AG04450 (cell line): ENCODE data around the gene LSM5. TPM values are rescaled to one million over a fixed set of nuclear protein-coding genes. Genes with fewer than 3 reads are reported as not detected.
"Not testable (repeated sequence)": the region's sequence is repeated elsewhere in the genome, so short reads cannot be mapped to it uniquely, and the experiment has no call there.

Experiments
- CTCF ChIA-PET: fragments of 300-600, 350-600 bp; formaldehyde crosslinking; extraction: SDS; loops from one replicate; lab custom pipeline; 2022; ENCODE audit warnings: antibody characterized with exemption, inconsistent platforms; lab: Charles Lee
- POLR2A ChIA-PET: fragments of 350-600 bp; formaldehyde crosslinking; extraction: SDS; loops from one replicate; lab custom pipeline; 2021; ENCODE audit warnings: antibody characterized with exemption, inconsistent platforms; lab: Yijun Ruan, JAX
- DNase-seq: peaks from one replicate; pipeline ENCODE4 v3.0.0-alpha.2; 2011; ENCODE audit warnings: low read depth, low spot score
- H3K27ac ChIP-seq: one replicate; pipeline ENCODE4 v1.5.1; 2012; ENCODE audit warnings: low read depth, low read length, control low read depth
- H3K27me3 ChIP-seq: one replicate; pipeline ENCODE4 v1.6.0; 2012; ENCODE audit warnings: low read length; ENCODE audit not compliant: control insufficient read depth, insufficient read depth
- H3K4me3 ChIP-seq: 2 replicates; pipeline ENCODE4 v1.5.1; 2011; ENCODE audit warnings: mild to moderate bottlenecking, low read depth, low read length, control low read depth
- H3K9me3 ChIP-seq: 2 replicates; pipeline ENCODE4 v1.5.1; 2012; ENCODE audit warnings: low read length; ENCODE audit not compliant: control insufficient read depth, insufficient read depth
- polyA plus RNA-seq: library from polyadenylated mRNA; depleted of rRNA; stranded (reverse); fragments of >200 nt; gene quantifications from 2 replicates; pipeline ENCODE4 v1.2.3, GENCODE V29; 2011
- TF ChIP-seq, protein P1 (sequence below): IDR thresholded peaks from 2 replicates; pipeline ENCODE4 v1.5.1; 2011; ENCODE audit warnings: low read depth, low read length, control low read depth, inconsistent platforms

The LSM5 gene
- polyA plus RNA-seq, 1 experiment, result 36.7 TPM

DNA sequence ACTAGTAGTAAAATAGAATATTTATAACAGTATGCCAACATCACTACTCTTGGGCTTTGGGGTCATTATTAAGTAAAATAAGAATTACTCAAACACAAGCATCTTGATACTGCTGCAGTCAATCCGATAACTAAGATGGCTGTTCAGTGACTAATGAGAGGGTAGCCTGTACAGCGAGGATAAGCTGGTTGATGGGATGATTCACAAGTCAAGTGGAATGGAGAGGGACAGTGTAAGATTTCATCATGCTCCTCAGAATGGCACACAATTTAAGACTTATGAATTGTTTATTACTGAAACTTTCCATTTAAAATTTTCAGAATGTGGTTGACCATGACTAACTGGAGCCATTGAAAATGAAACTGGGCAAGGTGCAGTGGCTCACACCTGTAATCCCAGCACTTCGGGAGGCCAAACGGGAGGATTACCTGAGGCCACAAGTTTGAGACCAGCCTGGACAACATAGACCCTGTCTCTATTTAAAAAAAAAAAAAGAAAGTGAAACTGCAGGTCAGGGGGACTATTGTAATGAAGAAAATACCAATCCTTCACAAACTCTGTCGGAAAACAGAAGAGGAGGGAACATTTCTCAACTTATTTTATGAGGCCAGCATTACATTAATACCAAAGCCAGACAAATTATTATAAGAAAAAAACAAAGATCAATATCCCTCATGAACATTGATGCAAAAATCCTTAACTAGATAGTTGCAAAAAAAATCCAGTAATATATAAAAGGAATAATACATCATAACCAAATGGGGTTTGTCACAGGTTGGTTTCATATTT is 16.3 kb upstream of the LSM5 start:
- no peak overlapping the region for H3K27ac ChIP-seq
- TF ChIP-seq, protein P1, sequence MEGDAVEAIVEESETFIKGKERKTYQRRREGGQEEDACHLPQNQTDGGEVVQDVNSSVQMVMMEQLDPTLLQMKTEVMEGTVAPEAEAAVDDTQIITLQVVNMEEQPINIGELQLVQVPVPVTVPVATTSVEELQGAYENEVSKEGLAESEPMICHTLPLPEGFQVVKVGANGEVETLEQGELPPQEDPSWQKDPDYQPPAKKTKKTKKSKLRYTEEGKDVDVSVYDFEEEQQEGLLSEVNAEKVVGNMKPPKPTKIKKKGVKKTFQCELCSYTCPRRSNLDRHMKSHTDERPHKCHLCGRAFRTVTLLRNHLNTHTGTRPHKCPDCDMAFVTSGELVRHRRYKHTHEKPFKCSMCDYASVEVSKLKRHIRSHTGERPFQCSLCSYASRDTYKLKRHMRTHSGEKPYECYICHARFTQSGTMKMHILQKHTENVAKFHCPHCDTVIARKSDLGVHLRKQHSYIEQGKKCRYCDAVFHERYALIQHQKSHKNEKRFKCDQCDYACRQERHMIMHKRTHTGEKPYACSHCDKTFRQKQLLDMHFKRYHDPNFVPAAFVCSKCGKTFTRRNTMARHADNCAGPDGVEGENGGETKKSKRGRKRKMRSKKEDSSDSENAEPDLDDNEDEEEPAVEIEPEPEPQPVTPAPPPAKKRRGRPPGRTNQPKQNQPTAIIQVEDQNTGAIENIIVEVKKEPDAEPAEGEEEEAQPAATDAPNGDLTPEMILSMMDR, result no peak
- peak overlapping the region; percentile 11; the same call in 1 of the 2 replicates for H3K4me3 ChIP-seq
- H3K27me3 ChIP-seq, result no peaks in the 10 kb centered on the region
- ChIA-PET CTCF (no interaction called here), POLR2A (interaction anchor here (1.3 kb wide), 1 partner anchor 11 kb away, joined by 3 read pairs; the partner anchor contains the start of gene AVL9)
- no peaks in the 10 kb centered on the region for H3K9me3 ChIP-seq
- no peak for DNase-seq

DNA sequence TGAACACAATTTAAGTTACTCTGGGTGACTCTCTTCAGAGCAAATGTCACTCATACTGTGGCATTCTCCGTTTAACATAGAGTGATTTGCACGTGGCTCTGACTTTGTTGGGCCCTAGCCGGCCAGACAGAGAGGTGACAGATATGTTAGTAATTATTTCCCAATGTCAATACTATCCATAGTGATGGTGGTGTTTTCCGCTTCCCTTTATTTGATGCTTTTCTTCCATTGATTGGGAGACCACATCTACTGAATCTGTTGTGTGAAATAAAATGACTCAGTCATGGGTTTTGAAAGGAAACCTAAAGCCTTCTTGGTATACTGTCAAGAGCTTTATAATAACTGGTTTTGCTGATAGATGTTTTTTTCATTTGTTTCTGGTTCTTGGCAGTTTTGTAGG is 12.5 kb upstream of the LSM5 start:
- CTCF ChIA-PET, result no interaction called here
- Histone ChIP-seq H3K4me3 (no peak overlapping the region), H3K27me3 (no peaks in the 10 kb centered on the region), H3K27ac (no peak overlapping the region), H3K9me3 (no peaks in the 10 kb centered on the region)
- no peak for DNase-seq
- TF ChIP-seq, protein P1, result no peak
- POLR2A ChIA-PET, result no interaction called here

DNA sequence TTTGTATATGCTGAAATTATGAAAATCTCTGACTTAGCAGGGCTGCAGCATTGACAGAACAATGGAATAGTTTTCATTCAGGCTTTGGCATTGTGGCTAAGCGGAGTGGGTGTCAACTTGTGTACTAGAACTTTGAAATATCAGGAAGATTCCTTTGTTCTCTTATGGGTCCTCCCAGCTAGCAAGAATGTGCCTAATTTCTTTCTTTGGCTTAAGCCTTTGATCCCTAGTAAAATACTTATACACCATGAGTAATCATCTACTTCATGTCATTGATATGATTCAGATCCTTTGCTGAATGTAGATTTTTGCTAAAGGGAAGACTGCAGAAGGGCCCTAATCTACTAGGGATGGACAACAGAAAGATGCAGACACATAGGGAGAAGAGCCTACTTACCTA is 11.3 kb upstream of the LSM5 start:
- no peaks in the 10 kb centered on the region for H3K9me3 ChIP-seq
- no peak overlapping the region for H3K27ac ChIP-seq
- TF ChIP-seq, protein P1, result no peak
- no peaks in the 10 kb centered on the region for H3K27me3 ChIP-seq
- H3K4me3 ChIP-seq, result no peak overlapping the region
- DNase-seq, result no peak
- ChIA-PET POLR2A (no interaction called here), CTCF (no interaction called here)

DNA sequence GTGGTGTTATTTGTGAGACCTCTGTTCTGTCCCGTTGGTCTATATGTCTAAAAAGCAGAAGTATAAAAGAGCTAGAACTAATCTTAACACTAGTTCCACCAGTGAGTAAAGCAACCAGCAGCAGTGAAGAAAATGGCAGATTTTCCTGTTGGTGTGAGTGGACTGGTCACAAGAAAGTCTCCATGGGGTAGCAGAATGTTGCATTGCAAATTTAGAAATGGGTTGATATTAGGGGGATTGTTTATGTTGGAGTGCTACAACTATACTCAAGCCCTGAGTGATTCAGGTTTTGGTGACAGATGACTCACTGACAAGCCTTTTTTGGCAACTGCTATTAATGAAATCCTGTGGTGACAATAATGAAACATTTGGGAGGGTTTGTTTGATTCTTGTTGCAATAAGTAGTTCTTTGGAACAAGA is 10.8 kb upstream of the LSM5 start:
- ChIA-PET CTCF (interaction anchor here (1.0 kb wide), 1 partner anchor 10 kb away, joined by 3 read pairs; no protein-coding TSS in a partner anchor), POLR2A (no interaction called here)
- Histone ChIP-seq H3K9me3 (no peaks in the 10 kb centered on the region), H3K4me3 (no peak overlapping the region), H3K27ac (no peak overlapping the region), H3K27me3 (no peaks in the 10 kb centered on the region)
- TF ChIP-seq, protein P1, result no peak
- no peak for DNase-seq

DNA sequence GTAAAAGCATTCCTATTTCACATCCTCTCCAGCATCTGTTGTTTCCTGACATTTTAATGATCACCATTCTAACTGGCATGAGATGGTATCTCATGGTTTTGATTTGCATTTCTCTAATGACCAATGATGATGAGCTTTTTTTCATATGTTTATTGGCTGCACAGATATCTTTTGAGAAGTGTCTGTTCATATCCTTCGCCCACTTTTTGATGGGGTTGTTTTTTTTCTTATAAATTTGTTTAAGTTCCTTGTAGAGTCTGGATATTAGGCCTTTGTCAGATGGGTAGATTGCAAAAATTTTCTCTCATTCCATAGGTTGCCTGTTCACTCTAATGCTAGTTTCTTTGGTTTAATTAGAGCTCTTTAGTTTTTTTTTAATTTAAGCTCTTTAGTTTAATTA is 10.0 kb upstream of the LSM5 start:
- H3K4me3 ChIP-seq, POLR2A ChIA-PET, H3K27ac ChIP-seq, DNase-seq, H3K9me3 ChIP-seq, H3K27me3 ChIP-seq: not testable (repeated sequence)
- CTCF ChIA-PET, result interaction anchor here (1.0 kb wide), 1 partner anchor 9 kb away, joined by 3 read pairs; no protein-coding TSS in a partner anchor

DNA sequence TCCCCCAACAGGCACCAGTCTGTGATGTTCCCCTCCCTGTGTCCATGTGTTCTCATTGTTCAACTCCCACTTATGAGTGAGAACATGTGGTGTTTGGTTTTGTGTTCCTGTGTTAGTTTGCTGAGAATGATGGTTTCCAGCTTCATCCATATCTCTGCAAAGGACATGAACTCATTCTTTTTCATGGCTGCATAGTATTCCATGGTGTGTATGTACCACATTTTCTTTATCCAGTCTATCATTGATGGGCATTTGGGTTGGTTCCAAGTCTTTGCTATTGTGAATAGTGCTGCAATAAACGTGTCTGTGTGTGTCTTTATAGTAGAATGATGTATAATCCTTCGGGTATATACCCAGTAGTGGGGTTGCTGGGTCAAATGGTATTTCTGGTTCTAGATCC is 9.6 kb upstream of the LSM5 start:
- H3K4me3 ChIP-seq, DNase-seq, H3K27ac ChIP-seq, H3K27me3 ChIP-seq, H3K9me3 ChIP-seq, POLR2A ChIA-PET: not testable (repeated sequence)
- CTCF ChIA-PET, result interaction anchor here (0.7 kb wide), 1 partner anchor 181 kb away, joined by 3 read pairs; no protein-coding TSS in a partner anchor
